Measurements from ENCODE around the gene IQCM. TPM values are rescaled to one million over a fixed set of nuclear protein-coding genes. Genes with fewer than 3 reads are reported as not detected.

The IQCM gene
- total RNA-seq, 2 donors from 2014 or later = not detected

- DNase-seq (ENCODE audit: low spot score in 2 of 2) (no peak), ATAC-seq (no peak)
- no peak overlapping the region for H3K27ac Mint-ChIP-seq
- peaks cover 6 to 9% of the 10 kb centered on the region in 2 donors for H3K9me3 Mint-ChIP-seq
- H3K36me3 Mint-ChIP-seq = no peaks in the 10 kb centered on the region
These were observed 25.3 kb downstream of the IQCM start for GRCh38 chr4:149790172-149790907.

DNA sequence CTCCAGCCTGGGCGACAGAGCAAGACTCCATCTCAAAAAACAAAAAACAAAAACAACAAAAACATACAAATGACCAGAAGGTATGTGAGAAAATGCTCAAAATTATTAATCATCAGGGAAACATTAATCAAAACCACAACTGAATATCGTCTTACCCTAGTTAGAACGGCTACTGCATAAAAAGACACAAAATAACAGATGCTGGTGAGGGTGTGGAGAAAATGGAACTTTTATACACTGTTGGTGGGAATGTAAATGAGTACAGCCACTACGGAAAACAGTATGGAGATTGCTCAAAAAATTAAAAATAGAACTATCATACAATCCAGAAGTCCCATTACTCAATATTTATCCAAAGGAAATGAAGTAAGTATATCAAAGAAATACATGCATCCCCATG lies 27.3 kb downstream of the IQCM start:
- H3K27ac Mint-ChIP-seq = no peak overlapping the region
- H3K36me3 Mint-ChIP-seq = no peaks in the 10 kb centered on the region
- DNase-seq (ENCODE audit: low spot score in 2 of 2) (no peak), ATAC-seq (no peak)
- peaks cover 6 to 9% of the 10 kb centered on the region in 2 donors for H3K9me3 Mint-ChIP-seq

GRCh38 chr4:149785696-149786431 lies 29.8 kb downstream of the IQCM start:
- DNase-seq (ENCODE audit: low spot score in 2 of 2) (no peak), ATAC-seq (no peak)
- Mint-ChIP-seq H3K36me3 (no peaks in the 10 kb centered on the region), H3K27ac (no peak overlapping the region), H3K9me3 (peaks cover 9% of the 10 kb centered on the region in 2 donors)

DNA sequence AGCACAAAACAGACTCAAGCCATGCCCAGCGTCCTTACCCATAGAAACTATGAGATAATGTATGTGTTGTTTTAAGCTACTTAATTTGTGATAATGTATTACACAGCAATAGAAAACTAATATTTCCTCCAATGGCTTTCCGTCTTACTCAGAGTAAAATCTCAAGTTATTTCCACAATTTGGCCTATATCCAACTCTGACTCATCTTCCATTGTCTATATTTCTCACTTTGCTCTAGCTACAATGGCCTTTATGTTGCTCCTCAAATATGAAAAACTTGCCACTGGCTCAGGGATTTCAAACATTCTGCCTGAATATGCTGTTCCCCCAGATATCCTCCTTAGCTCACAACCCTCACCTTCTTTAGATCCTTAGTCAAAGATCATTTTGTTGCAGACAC lies 31.6 kb downstream of the IQCM start:
- Mint-ChIP-seq H3K9me3 (peaks cover 9% of the 10 kb centered on the region in 2 donors), H3K27ac (no peak overlapping the region), H3K36me3 (no peaks in the 10 kb centered on the region)
- DNase-seq (ENCODE audit: low spot score in 2 of 2) = no peak
- no peak for ATAC-seq

DNA sequence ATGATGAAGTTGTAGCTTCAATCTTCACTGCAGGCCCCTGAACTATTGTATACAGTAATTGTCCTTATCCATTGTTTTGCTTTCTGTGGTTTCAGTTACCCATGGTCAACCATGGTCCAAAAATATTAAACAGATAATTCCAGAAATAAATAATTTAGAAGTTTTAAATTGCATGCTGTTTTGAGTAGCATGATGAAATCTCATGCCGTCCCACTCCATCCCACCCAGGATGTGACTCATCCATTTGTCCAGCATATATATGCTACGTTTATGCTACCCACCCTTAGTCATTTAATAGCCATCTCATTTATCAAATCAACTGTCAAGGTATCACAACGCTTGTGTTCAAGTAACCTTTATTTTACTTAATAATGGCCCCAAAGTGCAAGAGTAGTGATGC lies 34.5 kb downstream of the IQCM start:
- no peaks in the 10 kb centered on the region for H3K36me3 Mint-ChIP-seq
- ATAC-seq (no peak), DNase-seq (ENCODE audit: low spot score in 2 of 2) (no peak)
- H3K27ac Mint-ChIP-seq = no peak overlapping the region
- H3K9me3 Mint-ChIP-seq = peaks cover 7 to 9% of the 10 kb centered on the region in 2 donors

DNA sequence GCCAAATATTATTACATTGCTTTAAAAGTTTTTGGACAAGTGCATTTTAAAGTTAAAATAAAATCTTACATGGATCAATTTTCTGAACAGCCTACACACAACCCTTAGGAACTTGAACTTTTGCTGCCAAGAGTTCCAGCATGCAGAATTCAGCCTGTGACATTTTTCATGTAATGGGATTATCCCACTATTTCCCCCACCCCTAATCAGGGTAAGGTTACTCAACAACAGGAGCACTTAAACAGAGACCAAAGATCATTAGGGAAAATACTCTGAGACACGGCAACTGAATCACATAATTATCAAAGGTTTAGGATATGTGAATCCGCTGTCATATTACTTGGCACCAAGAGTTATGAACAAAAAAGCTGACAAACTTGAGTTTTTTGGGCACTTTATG lies 47.2 kb downstream of the IQCM start:
- Mint-ChIP-seq H3K27ac (no peak overlapping the region), H3K36me3 (no peaks in the 10 kb centered on the region), H3K9me3 (peaks cover 4 to 7% of the 10 kb centered on the region in 2 donors)
- no peak for DNase-seq (ENCODE audit: low spot score in 2 of 2)
- no peak for ATAC-seq

DNA sequence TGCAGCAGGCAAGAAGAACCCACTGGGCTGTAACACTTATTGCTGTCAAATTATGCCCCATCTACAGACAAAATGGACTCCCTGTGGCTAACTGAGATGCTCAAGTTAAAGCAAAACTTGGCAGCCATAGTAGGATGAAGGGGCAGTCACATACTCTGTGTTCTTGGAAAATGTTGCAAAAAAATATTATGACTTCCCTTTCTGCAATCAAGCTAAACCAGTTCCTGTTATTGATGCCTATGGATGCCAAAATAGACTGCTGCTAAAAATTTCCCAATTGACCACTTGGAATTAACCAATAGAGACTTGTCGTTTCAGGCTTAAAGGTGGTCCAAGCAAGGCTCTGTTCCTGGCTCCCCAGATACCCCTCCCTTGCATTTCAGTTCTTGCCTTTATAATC lies 49.5 kb downstream of the IQCM start:
- Mint-ChIP-seq H3K27ac (no peak overlapping the region), H3K36me3 (no peaks in the 10 kb centered on the region), H3K9me3 (peaks cover 4 to 7% of the 10 kb centered on the region in 2 donors)
- no peak for DNase-seq (ENCODE audit: low spot score in 2 of 2)
- ATAC-seq = no peak

GRCh38 chr4:149765630-149766029 lies 50.0 kb downstream of the IQCM start:
- DNase-seq (ENCODE audit: low spot score in 2 of 2) = no peak
- no peak for ATAC-seq
- Mint-ChIP-seq H3K36me3 (no peaks in the 10 kb centered on the region), H3K27ac (no peak overlapping the region), H3K9me3 (peaks cover 4 to 7% of the 10 kb centered on the region in 2 donors)

- DNase-seq (ENCODE audit: low spot score in 2 of 2) (no peak), ATAC-seq (no peak)
- Mint-ChIP-seq H3K36me3 (no peaks in the 10 kb centered on the region), H3K27ac (no peak overlapping the region), H3K9me3 (peaks cover 0 to 6% of the 10 kb centered on the region in 2 donors)
These were observed 59.7 kb downstream of the IQCM start for GRCh38 chr4:149755969-149756368.

DNA sequence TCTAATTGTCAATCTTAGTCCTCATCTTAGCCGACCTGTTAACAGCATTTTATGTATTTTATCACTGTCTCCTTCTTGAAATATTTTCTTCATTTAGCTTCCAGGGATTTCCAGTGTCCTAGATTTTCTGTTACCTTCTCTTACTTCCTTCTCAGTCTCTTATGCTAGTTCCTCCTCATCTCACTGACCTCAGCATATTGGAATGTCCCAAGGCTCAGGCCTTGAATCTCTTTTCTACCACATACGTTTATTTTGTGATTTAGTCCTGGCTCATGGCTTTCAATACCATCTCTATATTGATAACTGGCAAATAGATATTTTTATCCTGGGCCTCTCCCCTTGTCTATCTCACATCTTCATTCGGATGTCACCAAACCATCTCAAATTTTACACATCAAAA lies 61.1 kb downstream of the IQCM start:
- Mint-ChIP-seq H3K9me3 (peaks cover 0 to 6% of the 10 kb centered on the region in 2 donors), H3K36me3 (no peaks in the 10 kb centered on the region), H3K27ac (no peak overlapping the region)
- no peak for ATAC-seq
- no peak for DNase-seq (ENCODE audit: low spot score in 2 of 2)

DNA sequence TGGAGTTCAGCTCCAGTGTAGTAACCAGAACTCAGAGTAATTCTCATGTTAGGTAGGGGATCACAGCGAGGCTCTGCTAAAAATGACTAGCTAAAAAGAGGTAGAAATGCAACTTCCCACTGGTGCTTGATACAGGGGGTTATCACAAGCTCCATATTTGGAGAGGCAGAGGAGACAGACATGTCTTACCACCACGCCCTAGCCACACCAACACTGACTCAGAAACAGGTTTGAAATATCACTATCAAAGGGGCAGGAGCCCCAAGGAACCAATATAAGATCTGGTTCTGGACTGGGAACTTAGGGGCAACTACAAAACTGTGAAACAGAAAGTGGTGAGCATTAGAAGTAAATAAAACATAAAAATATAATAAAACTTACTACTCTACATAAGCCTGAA lies 62.9 kb downstream of the IQCM start:
- Mint-ChIP-seq H3K36me3 (no peaks in the 10 kb centered on the region), H3K9me3 (peaks cover 0 to 6% of the 10 kb centered on the region in 2 donors), H3K27ac (no peak overlapping the region)
- no peak for DNase-seq (ENCODE audit: low spot score in 2 of 2)
- no peak for ATAC-seq

DNA sequence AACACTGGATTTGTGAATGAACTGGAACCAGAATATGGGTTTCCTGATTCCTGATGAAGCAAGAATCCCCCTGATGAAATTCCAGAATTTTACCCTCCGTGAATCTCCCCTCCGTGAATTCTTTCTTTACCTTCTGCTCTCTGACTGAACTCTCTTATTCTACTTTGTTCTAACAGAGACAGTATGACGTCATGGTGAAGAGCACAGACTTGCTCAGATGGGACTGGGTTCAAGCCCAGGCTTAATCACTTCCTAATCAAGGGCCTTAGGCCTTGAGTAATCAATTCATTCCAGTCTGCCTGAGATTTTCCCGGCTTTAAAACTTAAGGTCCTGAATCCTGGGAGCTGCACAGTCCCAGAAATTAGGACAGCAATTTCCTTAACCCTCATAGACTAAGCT lies 64.5 kb downstream of the IQCM start:
- ATAC-seq (no peak), DNase-seq (ENCODE audit: low spot score in 2 of 2) (no peak)
- no peak overlapping the region for H3K27ac Mint-ChIP-seq
- peaks cover 0 to 6% of the 10 kb centered on the region in 2 donors for H3K9me3 Mint-ChIP-seq
- no peaks in the 10 kb centered on the region for H3K36me3 Mint-ChIP-seq

DNA sequence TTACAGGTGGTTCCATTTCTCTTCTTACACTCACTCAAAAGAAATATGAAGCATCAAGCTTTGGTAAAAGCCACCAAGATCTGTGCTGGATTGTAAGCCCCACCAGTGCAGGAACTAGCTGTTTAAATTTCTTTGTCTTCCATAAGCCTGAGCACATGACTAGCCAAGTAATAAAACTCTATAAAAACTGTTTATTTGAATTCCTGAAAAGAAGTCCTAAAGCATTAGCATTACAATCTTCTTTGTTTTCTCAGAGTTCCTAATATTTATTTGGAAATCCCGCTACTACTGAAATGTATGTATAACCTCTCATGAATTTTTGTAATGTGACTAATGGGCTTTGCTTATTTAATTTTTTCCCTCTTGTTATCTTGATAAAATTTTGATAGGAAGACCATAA lies 65.9 kb downstream of the IQCM start:
- H3K27ac Mint-ChIP-seq = no peak overlapping the region
- no peaks in the 10 kb centered on the region for H3K36me3 Mint-ChIP-seq
- H3K9me3 Mint-ChIP-seq = peaks cover 0 to 3% of the 10 kb centered on the region in 2 donors
- ATAC-seq = no peak
- DNase-seq (ENCODE audit: low spot score in 2 of 2) = no peak

GRCh38 chr4:149747646-149748045 lies 68.0 kb downstream of the IQCM start:
- Mint-ChIP-seq H3K36me3 (no peaks in the 10 kb centered on the region), H3K9me3 (no peaks in the 10 kb centered on the region), H3K27ac (no peak overlapping the region)
- ATAC-seq = no peak
- DNase-seq (ENCODE audit: low spot score in 2 of 2) = no peak

GRCh38 chr4:149746276-149746675 lies 69.4 kb downstream of the IQCM start:
- no peak for ATAC-seq

DNA sequence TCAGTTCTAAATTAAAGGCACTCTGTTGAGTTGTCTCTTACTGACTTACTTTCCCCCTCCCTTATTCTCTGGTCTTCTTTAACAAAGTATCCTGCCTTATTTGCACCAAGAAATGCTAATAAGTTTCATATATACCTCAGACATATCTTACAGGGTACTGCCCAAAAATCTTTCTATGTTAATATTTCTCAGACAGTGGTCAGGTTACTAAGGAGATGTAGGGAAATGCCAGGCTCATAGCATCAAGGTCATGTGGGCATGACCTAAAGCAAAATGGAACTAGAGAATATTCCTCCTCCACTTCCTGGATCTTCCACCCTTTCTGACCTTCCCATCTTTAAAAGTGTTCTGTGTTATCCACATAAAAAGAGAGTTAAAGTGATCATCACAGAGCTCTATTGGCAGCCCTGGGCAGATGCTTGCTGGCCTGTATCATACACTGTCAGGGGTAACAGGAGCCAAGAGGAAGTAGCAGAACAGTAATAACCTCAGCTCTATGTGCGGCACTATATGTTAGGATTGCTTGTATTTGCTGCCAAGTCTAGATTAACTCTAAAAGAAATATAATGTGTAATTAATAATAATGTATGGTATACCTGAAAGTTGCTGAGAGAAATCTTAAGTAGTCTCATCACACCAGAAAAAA lies 74.3 kb downstream of the IQCM start:
- H3K36me3 Mint-ChIP-seq = no peaks in the 10 kb centered on the region
- no peak for DNase-seq (ENCODE audit: low spot score in 2 of 2)
- H3K27ac Mint-ChIP-seq = no peak overlapping the region
- no peak for ATAC-seq
- no peaks in the 10 kb centered on the region for H3K9me3 Mint-ChIP-seq

More at GRCh38 chr4:149746276-149746675, 69.4 kb downstream of the IQCM start:
- Mint-ChIP-seq H3K36me3 (no peaks in the 10 kb centered on the region), H3K9me3 (no peaks in the 10 kb centered on the region), H3K27ac (no peak overlapping the region)
- DNase-seq (ENCODE audit: low spot score in 2 of 2) = no peak

DNA sequence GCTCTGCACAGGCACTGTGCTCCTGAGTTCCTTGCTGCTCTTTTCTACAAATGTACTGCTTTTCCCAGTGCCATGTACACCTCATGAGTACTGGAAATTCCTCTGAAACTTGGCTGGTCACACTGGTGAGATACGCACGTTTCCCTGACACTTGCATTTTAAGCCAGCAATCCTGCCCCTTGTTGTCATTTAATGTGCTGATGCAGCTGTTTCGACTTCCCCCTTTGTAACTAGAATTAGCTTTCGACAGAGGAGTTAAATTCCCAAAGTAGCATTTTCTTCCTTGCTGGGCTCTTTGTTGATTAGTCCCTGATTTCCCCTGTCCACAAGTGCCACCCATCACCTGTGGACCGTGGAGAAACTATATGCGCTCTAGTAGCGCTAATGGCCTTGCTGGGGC lies 77.5 kb downstream of the IQCM start:
- DNase-seq (ENCODE audit: low spot score in 2 of 2) (no peak), ATAC-seq (no peak)
- H3K36me3 Mint-ChIP-seq = no peaks in the 10 kb centered on the region
- no peaks in the 10 kb centered on the region for H3K9me3 Mint-ChIP-seq
- H3K27ac Mint-ChIP-seq = no peak overlapping the region
